Activated gamma-delta T cell treated with Interleukin-2 at 50 U/mL for 16 hours (primary cell): ENCODE results near the gene WDFY3.
"Not testable (repeated sequence)": the region's sequence is repeated elsewhere in the genome, so short reads cannot be mapped to it uniquely, and the experiment has no call there.

Source experiments
- DNase-seq: peaks from one replicate; pipeline ENCODE4 v3.0.0-alpha.2; 2020

WDFY3 gene

GRCh38 chr4:84852081-84852480 is 114.4 kb downstream of the WDFY3 start:
- DNase-seq = no peak

GRCh38 chr4:84849051-84849640 is 117.3 kb downstream of the WDFY3 start:
- DNase-seq = no peak

- no peak for DNase-seq
Observed at GRCh38 chr4:84848432-84848831, 118.1 kb downstream of the WDFY3 start.

GRCh38 chr4:84847978-84848377 is 118.5 kb downstream of the WDFY3 start:
- no peak for DNase-seq

DNA sequence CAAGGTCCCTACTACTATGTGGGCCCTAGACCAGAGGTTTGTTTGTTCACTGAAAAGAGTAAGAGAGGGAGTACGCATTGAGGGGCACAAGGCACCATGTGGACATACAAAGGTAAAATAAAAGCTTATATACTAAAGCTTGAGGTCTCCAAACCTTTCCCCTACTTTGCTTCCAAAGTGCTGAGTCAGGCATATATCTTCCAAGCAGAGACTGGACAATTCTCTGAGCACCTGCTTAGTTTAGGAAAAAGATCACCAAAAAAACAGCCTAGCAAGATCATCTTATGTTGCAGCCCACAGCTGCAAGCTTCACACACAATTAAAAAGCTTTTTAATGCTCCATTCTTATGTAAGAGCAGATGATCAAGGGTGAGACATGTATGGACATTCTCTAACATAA is 119.5 kb downstream of the WDFY3 start:
- no peak for DNase-seq

- no peak for DNase-seq
Observed at GRCh38 chr4:84841435-84841834, 125.1 kb downstream of the WDFY3 start.

DNA sequence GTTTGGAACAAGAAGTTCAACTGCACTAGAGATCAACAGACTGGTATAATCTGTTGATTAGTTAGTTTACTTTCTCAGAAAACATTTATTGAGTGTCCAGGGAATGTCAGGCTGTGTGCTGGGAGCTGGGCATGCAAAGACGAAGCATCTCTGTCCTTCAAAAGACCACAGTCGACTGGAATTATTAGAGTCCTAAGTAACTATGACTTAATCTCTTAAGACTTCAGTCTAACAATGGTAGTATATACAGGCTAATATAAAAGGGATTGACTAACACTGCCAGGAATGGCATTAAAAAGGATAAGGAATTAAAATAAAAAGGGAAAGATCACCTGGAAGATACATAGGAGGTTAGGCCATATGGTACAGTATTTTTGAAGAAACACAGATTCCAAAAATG is 128.7 kb downstream of the WDFY3 start:
- DNase-seq = no peak

DNA sequence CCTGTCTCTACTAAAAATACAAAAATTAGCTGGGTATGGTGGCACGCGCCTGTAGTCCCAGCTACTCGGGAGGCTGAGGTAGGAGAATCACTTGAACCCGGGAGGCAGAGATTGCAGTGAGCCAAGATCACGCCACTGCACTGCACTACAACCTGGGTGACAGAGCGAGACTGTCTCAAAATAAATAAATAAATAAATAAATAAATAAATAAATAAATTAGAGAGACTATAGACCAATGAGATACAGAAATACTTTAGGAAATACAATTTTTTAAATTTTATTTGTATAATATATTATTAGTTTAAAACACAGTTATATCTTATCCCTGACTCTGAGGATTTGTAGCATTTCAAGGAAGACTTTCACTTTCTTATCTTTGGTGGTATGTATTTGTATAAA is 136.9 kb downstream of the WDFY3 start:
- DNase-seq = not testable (repeated sequence)

GRCh38 chr4:84826681-84827080 is 139.8 kb downstream of the WDFY3 start:
- DNase-seq = no peak

DNA sequence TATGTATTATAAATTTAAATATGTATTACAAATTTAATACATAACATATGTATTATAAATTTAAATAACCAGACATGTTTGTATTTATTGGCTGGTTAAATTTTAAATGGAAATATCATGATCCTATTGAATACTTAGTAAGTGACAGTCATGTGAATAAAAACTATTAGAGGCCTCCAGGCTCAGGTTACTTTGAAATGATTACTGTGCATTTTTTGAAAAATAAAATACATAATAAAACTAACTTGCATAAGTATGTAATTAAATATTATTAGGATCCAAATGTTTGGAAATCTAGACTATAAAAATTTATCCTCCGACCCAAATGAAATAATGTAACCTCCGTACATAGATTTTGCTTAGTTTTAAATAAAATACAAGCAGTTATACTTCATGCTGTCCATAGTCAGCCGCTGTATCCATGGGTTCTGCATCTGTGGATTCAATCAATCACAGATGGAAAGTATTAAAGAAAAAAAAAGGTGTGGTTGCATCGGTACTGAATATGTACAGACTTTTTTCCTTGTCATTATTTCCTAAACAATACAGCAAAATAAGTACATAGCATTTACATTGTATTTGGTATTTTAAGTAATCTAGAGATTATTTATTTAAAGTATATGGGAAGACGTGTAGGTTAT is 140.7 kb downstream of the WDFY3 start:
- DNase-seq = no peak

GRCh38 chr4:84821064-84821463 is 145.4 kb downstream of the WDFY3 start:
- no peak for DNase-seq

DNA sequence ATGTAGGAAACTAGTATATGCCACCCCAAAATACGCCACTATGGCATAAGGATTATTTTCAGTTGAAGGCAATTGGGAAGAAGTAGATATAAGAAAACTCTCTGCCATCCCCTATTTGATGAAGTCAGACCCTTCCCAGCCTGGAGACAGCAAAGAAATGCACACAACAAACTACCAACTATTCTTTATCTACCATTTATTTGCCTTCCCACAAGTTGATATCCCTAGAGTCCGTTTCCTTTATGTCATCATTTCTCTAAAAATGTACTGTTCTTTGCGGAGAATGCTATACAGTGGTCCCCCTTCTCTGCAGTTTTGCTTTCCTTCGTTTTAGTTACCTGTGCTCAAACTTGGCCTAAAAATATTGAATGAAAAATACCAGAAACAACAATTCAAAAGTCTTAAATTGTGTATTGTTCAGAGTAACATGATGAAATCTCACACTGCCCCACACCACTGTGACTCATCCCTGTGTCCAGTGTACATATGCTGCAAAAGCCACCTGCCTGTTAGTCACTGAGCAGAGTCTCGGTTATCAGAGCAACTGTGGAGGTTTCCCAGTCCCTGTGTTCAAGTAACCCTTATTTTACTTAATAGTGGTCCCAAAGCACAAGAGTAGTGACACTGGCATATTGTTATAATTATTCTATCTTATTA is 152.3 kb downstream of the WDFY3 start:
- no peak for DNase-seq

GRCh38 chr4:84809946-84810345 is 156.5 kb downstream of the WDFY3 start:
- no peak for DNase-seq

- DNase-seq = no peak
Observed at GRCh38 chr4:84808332-84808731, 158.2 kb downstream of the WDFY3 start.

DNA sequence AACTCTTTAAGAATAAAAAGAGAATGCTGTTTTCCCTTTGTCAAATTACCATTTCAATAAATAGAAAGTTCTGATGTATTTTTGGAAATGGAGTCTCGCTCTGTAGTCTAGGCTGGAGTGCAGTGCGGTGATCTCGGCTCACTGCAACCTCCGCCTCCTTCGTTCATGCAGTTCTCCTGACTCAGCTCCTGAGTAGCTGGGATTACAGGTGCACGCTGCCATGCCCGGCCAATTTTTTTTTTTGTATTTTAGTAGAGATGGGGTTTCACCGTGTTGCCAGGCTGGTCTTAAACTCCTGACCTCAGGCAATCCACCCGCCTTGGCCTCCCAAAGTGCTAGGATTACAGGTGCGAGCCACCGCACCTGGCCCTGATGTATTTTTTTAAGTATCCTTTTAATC is 159.9 kb downstream of the WDFY3 start:
- DNase-seq = not testable (repeated sequence)

- no peak for DNase-seq
Observed at GRCh38 chr4:84804136-84804535, 162.4 kb downstream of the WDFY3 start.

- DNase-seq = no peak
Observed at GRCh38 chr4:84803720-84804119, 162.8 kb downstream of the WDFY3 start.

GRCh38 chr4:84803116-84803515 is 163.4 kb downstream of the WDFY3 start:
- DNase-seq = no peak

GRCh38 chr4:84800256-84800655 is 166.2 kb downstream of the WDFY3 start:
- no peak for DNase-seq

DNA sequence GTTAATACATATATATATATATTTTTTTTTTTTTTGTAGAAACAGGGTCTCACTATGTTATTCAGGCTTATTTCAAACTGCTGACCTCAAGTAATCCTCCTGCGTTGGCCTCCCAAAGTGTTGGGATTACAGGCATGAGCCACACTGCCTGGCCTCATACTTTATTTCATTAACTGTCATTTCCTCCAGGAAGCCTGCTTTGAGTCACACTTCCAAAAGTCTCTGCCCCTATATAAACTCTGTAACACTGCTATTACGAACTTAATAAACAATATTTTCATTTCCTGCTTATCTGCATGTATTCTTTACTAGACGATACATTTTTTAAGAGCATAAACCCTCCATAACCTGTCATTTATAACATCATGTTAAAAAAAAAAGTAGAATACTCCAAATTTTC is 167.2 kb downstream of the WDFY3 start:
- DNase-seq = no peak

DNA sequence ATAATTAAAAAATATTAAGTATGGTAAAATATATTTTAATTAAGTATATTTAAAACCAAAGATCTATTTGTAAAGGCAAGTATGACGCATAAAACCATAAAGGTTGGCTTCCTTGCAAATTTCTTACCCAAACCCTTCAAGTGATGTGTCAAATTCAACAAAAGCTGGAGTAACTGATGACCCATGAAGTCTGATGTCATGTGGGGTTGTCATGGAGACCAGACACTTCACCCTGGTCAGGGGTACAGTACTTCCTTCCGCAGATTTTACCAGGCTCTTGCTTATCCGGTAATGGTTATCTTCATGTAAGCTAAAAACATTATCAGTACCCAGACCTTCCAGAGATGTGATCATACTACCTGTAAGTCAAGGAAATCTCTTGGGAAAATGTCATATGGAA is 170.1 kb downstream of the WDFY3 start:
- DNase-seq = no peak

DNA sequence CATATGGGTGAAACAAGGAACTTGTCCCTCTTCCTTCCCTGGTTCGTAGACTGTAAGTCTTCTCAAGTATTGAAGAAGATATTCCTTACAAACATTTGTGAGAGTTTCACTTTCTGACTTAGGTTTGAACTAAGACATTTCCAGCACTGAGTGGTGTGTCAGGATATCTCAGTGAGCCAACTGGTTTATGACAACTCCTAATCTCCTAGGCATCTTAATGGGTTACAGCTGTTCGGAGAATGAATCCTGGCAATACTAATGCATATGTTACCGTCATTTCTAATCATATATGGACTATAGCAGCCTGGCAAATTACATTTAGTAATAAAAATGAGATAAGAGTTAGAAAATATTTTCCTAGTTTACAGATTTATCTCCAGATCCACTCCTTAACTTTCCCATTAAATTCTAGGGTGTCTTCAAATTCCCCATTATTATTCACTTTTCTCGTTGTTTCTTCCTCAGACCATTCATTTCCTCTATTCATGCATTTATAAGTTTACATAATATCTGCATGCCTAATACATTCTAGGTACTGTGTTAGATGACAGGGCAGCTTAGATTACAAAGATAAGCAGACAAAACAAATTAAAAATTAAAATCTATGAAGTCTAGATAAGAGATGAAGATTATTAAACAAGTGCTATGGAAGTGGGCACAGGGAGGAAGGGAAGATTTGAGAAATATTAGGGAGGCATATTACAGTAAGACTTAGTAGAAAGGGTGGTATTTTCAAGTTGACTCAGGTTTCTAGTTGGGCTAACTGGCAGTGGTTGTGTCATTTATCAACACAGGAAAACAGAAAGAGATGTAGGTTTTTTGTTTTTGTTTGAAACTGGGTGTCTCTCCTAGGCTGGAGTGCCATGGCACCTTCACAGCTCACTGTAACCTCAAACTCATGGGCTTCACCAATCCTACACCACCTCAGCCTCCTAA is 173.9 kb downstream of the WDFY3 start:
- DNase-seq = no peak

GRCh38 chr4:84790769-84791565 is 175.5 kb downstream of the WDFY3 start:
- no peak for DNase-seq
